Measurements from ENCODE around the gene PSMB7. TPM values are rescaled to one million over a fixed set of nuclear protein-coding genes. Genes with fewer than 3 reads are reported as not detected.

PSMB7 gene
- total and polyA plus RNA-seq, 5 experiments from 2014 or later, result 63.6 to 187 (median 173) TPM

GRCh38 chr9:124347968-124348358 lies 67.3 kb downstream of the PSMB7 start:
- Mint-ChIP-seq H3K4me1 (no peaks in the 10 kb centered on the region), H3K36me3 (peaks cover 3 to 33% (median 8%) of the 10 kb centered on the region in 3 donors)
- POLR2A ChIA-PET, result no interaction called here

GRCh38 chr9:124347206-124347967 lies 67.9 kb downstream of the PSMB7 start:
- Mint-ChIP-seq H3K4me3 (no peak overlapping the region), H3K9me3 (no peaks in the 10 kb centered on the region), H3K36me3 (peaks cover 3 to 27% (median 3%) of the 10 kb centered on the region in 3 donors), H3K27ac (no peak overlapping the region), H3K27me3 (no peaks in the 10 kb centered on the region), H3K4me1 (no peaks in the 10 kb centered on the region)
- POLR2A ChIA-PET, result no interaction called here
- ATAC-seq (no peak), DNase-seq (no peak)

More at GRCh38 chr9:124347968-124348358, 67.3 kb downstream of the PSMB7 start:
- H3K4me3 Mint-ChIP-seq, result no peak overlapping the region
- ATAC-seq (no peak), DNase-seq (no peak)
- no peaks in the 10 kb centered on the region for H3K9me3 Mint-ChIP-seq
- H3K27ac Mint-ChIP-seq, result no peak overlapping the region
- H3K27me3 Mint-ChIP-seq, result no peaks in the 10 kb centered on the region

- Mint-ChIP-seq H3K4me3 (no peak overlapping the region), H3K9me3 (no peaks in the 10 kb centered on the region), H3K27me3 (no peaks in the 10 kb centered on the region), H3K27ac (peak overlapping the region in 1 of 10 donors; percentile 30), H3K4me1 (no peaks in the 10 kb centered on the region), H3K36me3 (peaks cover under 1 to 18% (median under 1%) of the 10 kb centered on the region in 3 donors)
- POLR2A ChIA-PET, result no interaction called here
- DNase-seq, result peak in 1 of 10 donors; percentile 58
- ATAC-seq, result no peak
Observed at GRCh38 chr9:124346347-124347163, 68.7 kb downstream of the PSMB7 start.

DNA sequence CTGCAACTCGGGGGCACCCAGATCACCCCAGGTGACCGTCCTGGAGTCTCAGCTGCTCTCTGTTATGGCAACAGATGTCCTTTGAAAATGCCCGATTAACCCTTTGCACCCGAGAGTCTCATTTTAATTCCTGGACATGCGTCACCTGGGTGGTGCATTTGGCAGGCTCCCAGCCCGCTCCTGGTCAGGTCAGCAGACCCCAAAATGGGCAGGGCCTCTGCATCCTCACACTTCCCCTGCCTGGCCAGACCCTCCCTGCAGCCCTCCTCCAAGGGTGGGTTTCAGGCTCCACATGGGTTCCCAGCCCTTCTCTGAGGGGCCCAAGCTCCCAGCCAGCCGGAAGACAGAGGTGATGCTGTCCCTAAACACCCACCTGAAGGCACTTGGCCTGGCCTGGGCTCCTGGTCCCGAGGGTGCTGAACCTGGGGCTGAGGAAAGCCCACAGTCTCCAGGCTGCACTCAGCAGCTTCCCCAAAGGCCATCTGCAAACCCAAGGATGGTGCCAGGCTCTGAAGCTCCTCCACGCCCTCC lies 69.4 kb downstream of the PSMB7 start:
- H3K36me3 Mint-ChIP-seq, result peaks cover 0 to 11% (median 0%) of the 10 kb centered on the region in 3 donors
- peak overlapping the region in 1 of 10 donors; percentile 25 for H3K27ac Mint-ChIP-seq
- H3K4me3 Mint-ChIP-seq, result no peak overlapping the region
- no peaks in the 10 kb centered on the region for H3K9me3 Mint-ChIP-seq
- ATAC-seq, result no peak
- POLR2A ChIA-PET, result no interaction called here
- no peaks in the 10 kb centered on the region for H3K27me3 Mint-ChIP-seq
- no peaks in the 10 kb centered on the region for H3K4me1 Mint-ChIP-seq
- no peak for DNase-seq

- no peaks in the 10 kb centered on the region for H3K9me3 Mint-ChIP-seq
- POLR2A ChIA-PET, result no interaction called here
- no peaks in the 10 kb centered on the region for H3K27me3 Mint-ChIP-seq
- no peak overlapping the region for H3K4me3 Mint-ChIP-seq
- DNase-seq (no peak), ATAC-seq (no peak)
- no peaks in the 10 kb centered on the region for H3K4me1 Mint-ChIP-seq
- peak overlapping the region in 1 of 10 donors; percentile 25 for H3K27ac Mint-ChIP-seq
- peaks cover 0 to 8% (median 0%) of the 10 kb centered on the region in 3 donors for H3K36me3 Mint-ChIP-seq
Observed at GRCh38 chr9:124345063-124345462, 70.2 kb downstream of the PSMB7 start.

- H3K27me3 Mint-ChIP-seq, result no peaks in the 10 kb centered on the region
- POLR2A ChIA-PET, result no interaction called here
- H3K4me1 Mint-ChIP-seq, result no peaks in the 10 kb centered on the region
- no peak overlapping the region for H3K4me3 Mint-ChIP-seq
- peak overlapping the region in 1 of 10 donors; percentile 25 for H3K27ac Mint-ChIP-seq
- DNase-seq (no peak), ATAC-seq (no peak)
- peaks cover 0 to 8% (median 0%) of the 10 kb centered on the region in 3 donors for H3K36me3 Mint-ChIP-seq
- no peaks in the 10 kb centered on the region for H3K9me3 Mint-ChIP-seq
Observed at GRCh38 chr9:124344291-124345050, 70.8 kb downstream of the PSMB7 start.

- H3K9me3 Mint-ChIP-seq, result peaks cover 0 to under 1% (median 0%) of the 10 kb centered on the region in 9 donors
- H3K4me3 Mint-ChIP-seq, result no peak overlapping the region
- H3K27me3 Mint-ChIP-seq, result no peaks in the 10 kb centered on the region
- peaks cover 0 to 6% (median 0%) of the 10 kb centered on the region in 3 donors for H3K36me3 Mint-ChIP-seq
- DNase-seq, result no peak
- no peak for ATAC-seq
- H3K4me1 Mint-ChIP-seq, result no peaks in the 10 kb centered on the region
- H3K27ac Mint-ChIP-seq, result peak overlapping the region in 2 of 10 donors; percentile 25 to 29
- POLR2A ChIA-PET, result no interaction called here
Observed at GRCh38 chr9:124343533-124344290, 71.5 kb downstream of the PSMB7 start.

DNA sequence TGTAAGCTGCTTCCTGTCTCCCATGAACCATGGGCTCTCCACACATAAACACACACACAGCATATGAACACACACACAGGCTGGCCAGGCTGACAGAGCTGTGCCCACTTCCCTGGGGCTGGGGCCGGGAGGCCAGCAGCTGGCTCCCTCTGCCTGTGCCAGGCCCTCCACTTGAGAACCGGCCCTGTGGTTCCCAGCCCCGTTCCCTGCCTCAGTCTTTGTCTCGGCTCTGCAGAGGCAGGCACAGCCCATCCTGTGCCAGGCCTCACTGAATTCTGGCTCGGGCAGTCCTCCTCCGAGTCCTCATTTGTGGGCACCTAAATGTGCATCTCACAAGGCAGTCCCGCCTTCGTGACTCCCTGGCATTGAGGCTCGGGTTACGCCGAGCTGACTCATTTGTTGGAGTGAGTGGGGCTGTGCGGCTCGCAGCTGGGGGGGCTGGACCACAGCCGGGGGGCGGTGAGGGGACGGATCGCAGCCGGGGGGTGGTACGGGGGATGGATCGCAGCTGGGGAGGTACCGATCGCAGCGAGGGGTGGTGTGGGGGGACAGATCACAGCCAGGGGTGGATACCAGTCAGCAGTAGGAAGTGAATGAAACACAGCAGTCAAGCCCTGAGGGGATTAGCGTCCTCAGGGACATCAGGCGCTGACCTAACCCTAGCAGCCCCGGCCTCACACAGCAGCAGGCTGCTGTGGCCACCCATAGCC lies 72.3 kb downstream of the PSMB7 start:
- Mint-ChIP-seq H3K27ac (peak overlapping the region in 2 of 10 donors; percentile 21 to 29), H3K9me3 (peaks cover 0 to 9% (median 1%) of the 10 kb centered on the region in 9 donors), H3K27me3 (no peaks in the 10 kb centered on the region), H3K36me3 (no peaks in the 10 kb centered on the region), H3K4me1 (no peaks in the 10 kb centered on the region), H3K4me3 (no peak overlapping the region)
- ATAC-seq, result no peak
- POLR2A ChIA-PET, result no interaction called here
- no peak for DNase-seq

GRCh38 chr9:124342402-124342775 lies 72.9 kb downstream of the PSMB7 start:
- no peaks in the 10 kb centered on the region for H3K27me3 Mint-ChIP-seq
- no peak overlapping the region for H3K4me3 Mint-ChIP-seq
- POLR2A ChIA-PET, result no interaction called here
- DNase-seq (no peak), ATAC-seq (no peak)
- H3K9me3 Mint-ChIP-seq, result peaks cover 0 to 13% (median 1%) of the 10 kb centered on the region in 9 donors
- H3K4me1 Mint-ChIP-seq, result no peaks in the 10 kb centered on the region
- H3K27ac Mint-ChIP-seq, result no peak overlapping the region
- H3K36me3 Mint-ChIP-seq, result no peaks in the 10 kb centered on the region

- POLR2A ChIA-PET, result no interaction called here
- H3K36me3 Mint-ChIP-seq, result no peaks in the 10 kb centered on the region
- no peak for ATAC-seq
- H3K27me3 Mint-ChIP-seq, result no peaks in the 10 kb centered on the region
- peaks cover 0 to 14% (median 1%) of the 10 kb centered on the region in 9 donors for H3K9me3 Mint-ChIP-seq
- no peaks in the 10 kb centered on the region for H3K4me1 Mint-ChIP-seq
- DNase-seq, result no peak
- peak overlapping the region in 2 of 10 donors; percentile 7 to 54 for H3K4me3 Mint-ChIP-seq
- peak overlapping the region in 2 of 10 donors; percentile 27 to 59 for H3K27ac Mint-ChIP-seq
Observed at GRCh38 chr9:124341455-124342170, 73.6 kb downstream of the PSMB7 start.

Measured in naive thymus-derived CD8-positive, alpha-beta T cell (primary cell).